ENCODE results near the gene PRR3. TPM values are rescaled to one million over a fixed set of nuclear protein-coding genes. Genes with fewer than 3 reads are reported as not detected.

Gene PRR3
- total RNA-seq, 1 donor from 2014 or later = 11.0 TPM

- Mint-ChIP-seq H3K36me3 (ENCODE audit: low read depth, unreplicated experiment) (peaks cover 37% of the 10 kb centered on the region), H3K27ac (ENCODE audit: unreplicated experiment) (no peak overlapping the region), H3K27me3 (ENCODE audit: low read depth, unreplicated experiment) (no peaks in the 10 kb centered on the region), H3K4me1 (ENCODE audit: low read depth, unreplicated experiment) (peaks cover 7% of the 10 kb centered on the region), H3K4me3 (ENCODE audit: unreplicated experiment) (peak overlapping the region; percentile 16), H3K9me3 (ENCODE audit: unreplicated experiment) (no peaks in the 10 kb centered on the region)
- no peak overlapping the region for H3K9ac ChIP-seq (ENCODE audit: low read length)
- H3K9me3 ChIP-seq (ENCODE audit: insufficient read depth, low read depth, low read length) = no peaks in the 10 kb centered on the region
- H3K27me3 ChIP-seq (ENCODE audit: insufficient read depth, low read length) = no peaks in the 10 kb centered on the region
- H3K27ac ChIP-seq (ENCODE audit: low read depth, low read length) = no peak overlapping the region
- H3K4me3 ChIP-seq (ENCODE audit: insufficient read depth, low read depth, low read length) = no peak overlapping the region
- H2AFZ ChIP-seq (ENCODE audit: low read depth, low read length) = no peak overlapping the region
- DNase-seq (ENCODE audit: low read depth) (no peak), FAIRE-seq (no peak)
- peaks cover 19% of the 10 kb centered on the region for H3K36me3 ChIP-seq (ENCODE audit: insufficient read depth, low read length)
- TF ChIP-seq CTCF (IDR thresholded peaks at IDR 0.05; ENCODE audit: insufficient read depth, low read depth, low read length) (no peak), EZH2 (IDR thresholded peaks at IDR 0.05; ENCODE audit: insufficient read depth, low read length) (no peak)
- peaks cover 2% of the 10 kb centered on the region for H3K79me2 ChIP-seq (ENCODE audit: insufficient read depth, low read length)
- H3K4me1 ChIP-seq (ENCODE audit: insufficient read depth, low read length) = no peaks in the 10 kb centered on the region
- no peak overlapping the region for H3K4me2 ChIP-seq (ENCODE audit: low read length)
- H4K20me1 ChIP-seq (ENCODE audit: insufficient read depth, low read length) = peaks cover 18% of the 10 kb centered on the region
Observed at GRCh38 chr6:30548375-30548774, 8.7 kb upstream of the PRR3 start.

GRCh38 chr6:30554404-30554803 lies 2.7 kb upstream of the PRR3 start:
- H3K4me2 ChIP-seq (ENCODE audit: low read length) = peak overlapping the region; percentile 97
- H3K27me3 ChIP-seq (ENCODE audit: insufficient read depth, low read length) = no peaks in the 10 kb centered on the region
- H3K27ac ChIP-seq (ENCODE audit: low read depth, low read length) = no peak overlapping the region
- H3K79me2 ChIP-seq (ENCODE audit: insufficient read depth, low read length) = peaks cover 43% of the 10 kb centered on the region
- no peak overlapping the region for H2AFZ ChIP-seq (ENCODE audit: low read depth, low read length)
- H3K36me3 ChIP-seq (ENCODE audit: insufficient read depth, low read length) = peaks cover 18% of the 10 kb centered on the region
- DNase-seq (ENCODE audit: low read depth) (no peak), FAIRE-seq (no peak)
- no peak for TF ChIP-seq CTCF (IDR thresholded peaks at IDR 0.05; ENCODE audit: insufficient read depth, low read depth, low read length)
- no peak for TF ChIP-seq EZH2 (IDR thresholded peaks at IDR 0.05; ENCODE audit: insufficient read depth, low read length)
- H3K4me3 ChIP-seq (ENCODE audit: insufficient read depth, low read depth, low read length) = peak overlapping the region; percentile 88
- H3K4me1 ChIP-seq (ENCODE audit: insufficient read depth, low read length) = peaks cover 14% of the 10 kb centered on the region
- H3K27ac Mint-ChIP-seq (ENCODE audit: unreplicated experiment) = no peak overlapping the region
- H3K9me3 Mint-ChIP-seq (ENCODE audit: unreplicated experiment) = no peaks in the 10 kb centered on the region
- H3K4me1 Mint-ChIP-seq (ENCODE audit: low read depth, unreplicated experiment) = peaks cover 9% of the 10 kb centered on the region
- no peaks in the 10 kb centered on the region for H3K9me3 ChIP-seq (ENCODE audit: insufficient read depth, low read depth, low read length)
- H3K27me3 Mint-ChIP-seq (ENCODE audit: low read depth, unreplicated experiment) = no peaks in the 10 kb centered on the region
- H4K20me1 ChIP-seq (ENCODE audit: insufficient read depth, low read length) = peaks cover 19% of the 10 kb centered on the region
- peak overlapping the region; percentile 93 for H3K9ac ChIP-seq (ENCODE audit: low read length)
- peak overlapping the region; percentile 97 for H3K4me3 Mint-ChIP-seq (ENCODE audit: unreplicated experiment)
- peaks cover 25% of the 10 kb centered on the region for H3K36me3 Mint-ChIP-seq (ENCODE audit: low read depth, unreplicated experiment)

DNA sequence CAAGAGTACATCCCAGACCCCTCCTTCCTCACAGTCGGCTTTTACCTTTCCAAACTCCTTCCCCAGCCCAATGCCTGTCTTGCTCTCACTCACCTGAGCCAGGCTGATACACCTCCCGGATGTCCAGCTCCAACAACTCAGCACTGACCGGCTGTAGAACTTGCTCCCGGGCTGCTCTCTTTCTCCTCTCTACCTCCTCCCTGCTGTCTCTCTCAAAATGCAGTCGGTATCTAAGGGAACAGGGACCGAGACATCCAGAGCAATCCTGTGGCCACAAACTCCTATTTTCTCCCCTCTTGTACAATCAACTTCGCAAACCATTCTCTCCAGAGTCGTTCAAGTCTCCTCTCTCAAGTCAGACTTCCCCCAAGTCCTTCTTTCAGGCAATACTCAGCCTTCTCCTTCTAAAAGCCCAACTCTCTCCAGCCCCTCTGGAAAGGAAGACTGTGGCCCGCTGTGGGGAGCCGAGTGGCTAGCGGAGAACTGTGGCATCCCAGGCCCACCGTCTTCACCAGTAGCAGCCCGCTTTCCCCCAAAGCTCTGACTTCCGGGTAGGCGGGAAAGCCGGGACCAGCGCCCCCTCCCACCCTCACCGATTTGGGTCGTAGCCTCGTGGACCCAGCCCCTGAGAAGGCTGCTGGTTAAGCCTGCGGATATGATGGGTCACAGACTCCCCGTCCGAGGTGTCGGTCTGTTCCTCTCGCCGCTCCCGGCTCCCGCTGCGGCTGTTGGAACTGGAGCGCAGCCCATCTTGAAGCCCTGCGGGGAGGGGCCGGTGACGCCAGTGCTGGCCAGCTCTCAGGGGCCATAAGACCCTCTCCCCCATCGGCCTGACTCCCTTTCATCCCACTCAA lies 1.9 kb upstream of the PRR3 start:
- Histone ChIP-seq H4K20me1 (ENCODE audit: insufficient read depth, low read length) (peaks cover 18% of the 10 kb centered on the region), H3K36me3 (ENCODE audit: insufficient read depth, low read length) (peaks cover 16% of the 10 kb centered on the region), H3K4me3 (ENCODE audit: insufficient read depth, low read depth, low read length) (peak overlapping the region; percentile 88), H3K9ac (ENCODE audit: low read length) (peak overlapping the region; percentile 93), H3K4me2 (ENCODE audit: low read length) (peak overlapping the region; percentile 97), H3K79me2 (ENCODE audit: insufficient read depth, low read length) (peaks cover 48% of the 10 kb centered on the region), H3K27ac (ENCODE audit: low read depth, low read length) (peak overlapping the region; percentile 90), H3K9me3 (ENCODE audit: insufficient read depth, low read depth, low read length) (no peaks in the 10 kb centered on the region), H3K27me3 (ENCODE audit: insufficient read depth, low read length) (no peaks in the 10 kb centered on the region), H3K4me1 (ENCODE audit: insufficient read depth, low read length) (peaks cover 14% of the 10 kb centered on the region), H2AFZ (ENCODE audit: low read depth, low read length) (peak overlapping the region; percentile 90)
- Mint-ChIP-seq H3K36me3 (ENCODE audit: low read depth, unreplicated experiment) (peaks cover 23% of the 10 kb centered on the region), H3K27ac (ENCODE audit: unreplicated experiment) (peak overlapping the region; percentile 70), H3K4me3 (ENCODE audit: unreplicated experiment) (peak overlapping the region; percentile 97), H3K27me3 (ENCODE audit: low read depth, unreplicated experiment) (no peaks in the 10 kb centered on the region), H3K9me3 (ENCODE audit: unreplicated experiment) (no peaks in the 10 kb centered on the region), H3K4me1 (ENCODE audit: low read depth, unreplicated experiment) (peaks cover 9% of the 10 kb centered on the region)
- TF ChIP-seq CTCF (IDR thresholded peaks at IDR 0.05; ENCODE audit: insufficient read depth, low read depth, low read length) = no peak
- no peak for TF ChIP-seq EZH2 (IDR thresholded peaks at IDR 0.05; ENCODE audit: insufficient read depth, low read length)
- DNase-seq (ENCODE audit: low read depth) = peak; percentile 13
- FAIRE-seq = no peak

Data from astrocyte (in vitro differentiated cells and primary cell).